ENCODE data around the gene TMEM132C. TPM values are rescaled to one million over a fixed set of nuclear protein-coding genes. Genes with fewer than 3 reads are reported as not detected.

The TMEM132C gene
- total and polyA plus RNA-seq, 2 experiments from 2014 or later, result 10.6 to 16.5 TPM

- Histone ChIP-seq H3K4me1 (ENCODE audit: insufficient read depth) (peaks cover 42% of the 10 kb centered on the region), H2AFZ (no peak overlapping the region), H4K20me1 (ENCODE audit: insufficient read depth, poor library complexity, severe bottlenecking) (no peaks in the 10 kb centered on the region), H3K79me2 (no peaks in the 10 kb centered on the region), H3K9me3 (ENCODE audit: low read depth) (no peaks in the 10 kb centered on the region), H3K4me2 (no peak overlapping the region), H3K4me3 (no peak overlapping the region), H3K27ac (no peak overlapping the region), H3K9me2 (replicated peaks; ENCODE audit: insufficient read depth) (no peaks in the 10 kb centered on the region), H3K27me3 (no peaks in the 10 kb centered on the region), H3K36me3 (replicated peaks; ENCODE audit: insufficient read depth, low read depth) (no peaks in the 10 kb centered on the region)
- 74% methylated on average over 2 of the region's 2 CpGs for WGBS (ENCODE audit: low lambda C conversion rate, missing lambda C conversion rate)
- no peak for TF ChIP-seq CTCF (IDR thresholded peaks at IDR 0.05; ENCODE audit: poor library complexity)
- DNase-seq (ENCODE audit: low spot score), result no peak
Observed at GRCh38 chr12:128312661-128313060, 45.7 kb downstream of the TMEM132C start.

- TF ChIP-seq EZH2 (IDR thresholded peaks at IDR 0.05; ENCODE audit: borderline replicate concordance) (no peak), CTCF (IDR thresholded peaks at IDR 0.05; ENCODE audit: poor library complexity) (no peak), EZH2phosphoT487 (IDR thresholded peaks at IDR 0.05; ENCODE audit: low read depth, severe bottlenecking, unreplicated experiment) (no peak)
- no peaks in the 10 kb centered on the region for H3K9me3 ChIP-seq (ENCODE audit: low read depth)
- no peaks in the 10 kb centered on the region for H4K20me1 ChIP-seq (ENCODE audit: insufficient read depth, poor library complexity, severe bottlenecking)
Observed at GRCh38 chr12:128313931-128314330, 47.0 kb downstream of the TMEM132C start.

GRCh38 chr12:128314611-128315010, 47.6 kb downstream of the TMEM132C start:
- no peaks in the 10 kb centered on the region for H3K79me2 ChIP-seq
- H3K4me1 ChIP-seq (ENCODE audit: insufficient read depth), result peaks cover 50% of the 10 kb centered on the region
- no peak overlapping the region for H3K27ac ChIP-seq
- H4K20me1 ChIP-seq (ENCODE audit: insufficient read depth, poor library complexity, severe bottlenecking), result no peaks in the 10 kb centered on the region
- peak overlapping the region; percentile 20 for H3K4me2 ChIP-seq
- H3K4me3 ChIP-seq, result no peak overlapping the region
- no peaks in the 10 kb centered on the region for H3K9me2 ChIP-seq (replicated peaks; ENCODE audit: insufficient read depth)
- TF ChIP-seq EZH2phosphoT487 (IDR thresholded peaks at IDR 0.05; ENCODE audit: low read depth, severe bottlenecking, unreplicated experiment) (no peak), EZH2 (IDR thresholded peaks at IDR 0.05; ENCODE audit: borderline replicate concordance) (no peak), CTCF (IDR thresholded peaks at IDR 0.05; ENCODE audit: poor library complexity) (no peak)
- H3K27me3 ChIP-seq, result no peaks in the 10 kb centered on the region
- WGBS (ENCODE audit: low lambda C conversion rate, missing lambda C conversion rate), result 70% methylated on average over 3 of the region's 3 CpGs
- H3K9me3 ChIP-seq (ENCODE audit: low read depth), result no peaks in the 10 kb centered on the region
- no peak for DNase-seq (ENCODE audit: low spot score)
- no peaks in the 10 kb centered on the region for H3K36me3 ChIP-seq (replicated peaks; ENCODE audit: insufficient read depth, low read depth)
- no peak overlapping the region for H2AFZ ChIP-seq

More at GRCh38 chr12:128313931-128314330, 47.0 kb downstream of the TMEM132C start:
- Histone ChIP-seq H3K36me3 (replicated peaks; ENCODE audit: insufficient read depth, low read depth) (no peaks in the 10 kb centered on the region), H3K4me1 (ENCODE audit: insufficient read depth) (peaks cover 50% of the 10 kb centered on the region), H3K27me3 (no peaks in the 10 kb centered on the region), H3K4me2 (peak overlapping the region; percentile 0), H3K4me3 (no peak overlapping the region), H3K9me2 (replicated peaks; ENCODE audit: insufficient read depth) (no peaks in the 10 kb centered on the region), H3K27ac (no peak overlapping the region), H3K79me2 (no peaks in the 10 kb centered on the region), H2AFZ (no peak overlapping the region)
- 28% methylated on average over 2 of the region's 2 CpGs for WGBS (ENCODE audit: low lambda C conversion rate, missing lambda C conversion rate)
- no peak for DNase-seq (ENCODE audit: low spot score)

GRCh38 chr12:128316078-128316477, 49.1 kb downstream of the TMEM132C start:
- Histone ChIP-seq H3K4me2 (no peak overlapping the region), H3K27ac (peak overlapping the region; percentile 38), H3K4me1 (ENCODE audit: insufficient read depth) (peaks cover 50% of the 10 kb centered on the region), H3K9me2 (replicated peaks; ENCODE audit: insufficient read depth) (no peaks in the 10 kb centered on the region), H2AFZ (no peak overlapping the region), H3K9me3 (ENCODE audit: low read depth) (no peaks in the 10 kb centered on the region), H3K27me3 (no peaks in the 10 kb centered on the region), H3K4me3 (no peak overlapping the region), H4K20me1 (ENCODE audit: insufficient read depth, poor library complexity, severe bottlenecking) (no peaks in the 10 kb centered on the region), H3K79me2 (peaks cover 2% of the 10 kb centered on the region), H3K36me3 (replicated peaks; ENCODE audit: insufficient read depth, low read depth) (no peaks in the 10 kb centered on the region)
- WGBS (ENCODE audit: low lambda C conversion rate, missing lambda C conversion rate), result 83% methylated on average over 6 of the region's 6 CpGs
- TF ChIP-seq EZH2phosphoT487 (IDR thresholded peaks at IDR 0.05; ENCODE audit: low read depth, severe bottlenecking, unreplicated experiment) (no peak), EZH2 (IDR thresholded peaks at IDR 0.05; ENCODE audit: borderline replicate concordance) (no peak), CTCF (IDR thresholded peaks at IDR 0.05; ENCODE audit: poor library complexity) (no peak)
- no peak for DNase-seq (ENCODE audit: low spot score)
